Measurements from ENCODE around the gene MCF2L. TPM values are rescaled to one million over a fixed set of nuclear protein-coding genes. Genes with fewer than 3 reads are reported as not detected.

Gene MCF2L
- total and polyA plus RNA-seq, 9 of the 15 experiments (the other 6 are each of a cell fraction or from before 2014, with no cell fraction given): 0.05 to 0.25 (median 0.18) TPM; not detected in 5

DNA sequence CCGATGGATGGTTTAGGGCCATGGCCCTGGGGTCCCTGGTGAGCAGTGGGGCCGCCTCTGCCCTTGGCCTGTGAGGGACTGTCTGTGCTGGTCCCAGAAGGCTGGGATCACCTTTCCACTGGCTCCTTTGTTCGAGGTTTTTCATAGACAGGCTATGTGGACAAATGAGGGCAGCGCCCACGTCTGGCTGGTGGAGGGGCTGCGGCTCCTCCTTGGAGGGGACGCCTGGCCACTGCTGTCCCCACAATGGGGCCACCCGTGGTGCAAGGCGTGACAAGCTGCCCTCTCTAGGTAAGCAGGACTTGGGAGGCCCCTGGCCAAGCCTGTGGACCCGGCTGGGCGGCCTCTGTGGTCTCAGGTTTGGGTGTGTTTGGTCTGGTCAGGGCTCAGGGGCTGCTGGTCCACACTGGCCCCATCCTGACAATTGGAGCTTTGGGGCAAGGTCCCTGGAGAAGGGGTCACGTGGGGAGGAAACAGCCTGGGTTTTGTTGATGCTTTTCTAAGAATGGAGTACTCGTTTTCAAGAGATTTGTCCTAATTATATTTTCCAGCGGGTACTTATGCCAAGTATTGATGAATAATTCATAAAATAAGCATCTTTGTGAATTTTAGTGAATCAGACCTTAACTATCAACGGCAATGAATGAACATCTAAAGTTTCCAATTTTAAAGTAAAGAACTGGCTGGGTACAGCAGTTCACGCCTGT lies 33.3 kb downstream of the MCF2L start:
- Histone ChIP-seq H3K4me1 (replicated peaks in 1 of 2; ENCODE audit: control insufficient read depth in 2 of 2, insufficient read depth in 2 of 2, low read length in 2 of 2) (peaks cover 0 to 3% of the 10 kb centered on the region in 2 experiments; a peak in 2 of 5 replicates), H3K9ac (ENCODE audit: insufficient read depth in 1 of 2, low read depth in 2 of 2, low read length in 2 of 2) (no peak overlapping the region), H4K20me1 (replicated peaks; ENCODE audit: control insufficient read depth, insufficient read depth, low read length) (peaks cover 12% of the 10 kb centered on the region; the same call in 1 of the 2 replicates), H3K27me3 (ENCODE audit: control insufficient read depth in 2 of 2, insufficient read depth in 2 of 2, low read length in 2 of 2) (peaks cover 11 to 74% of the 10 kb centered on the region in 2 experiments), H3K27ac (ENCODE audit: extremely low read depth, low read depth, low read length) (no peak overlapping the region), H2AFZ (ENCODE audit: low read depth, low read length) (no peak overlapping the region), H3K4me2 (ENCODE audit: insufficient read depth, low read length) (no peak overlapping the region), H3K9me3 (replicated peaks; ENCODE audit: control insufficient read depth, insufficient read depth, low read depth, low read length) (no peaks in the 10 kb centered on the region), H3K36me3 (ENCODE audit: control insufficient read depth, insufficient read depth, low read length) (no peaks in the 10 kb centered on the region), H3K9me1 (ENCODE audit: control insufficient read depth, insufficient read depth, low read length) (no peaks in the 10 kb centered on the region), H3K4me3 (no peak overlapping the region), H3K79me2 (ENCODE audit: control insufficient read depth, insufficient read depth, low read length) (no peaks in the 10 kb centered on the region)
- TF ChIP-seq ZNF316 (IDR thresholded peaks at IDR 0.05) (no peak), ZNF766 (CRISPR knock-in tag; conservative IDR thresholded peaks at IDR 0.05) (no peak), STAG1 (CRISPR knock-in tag; IDR thresholded peaks at IDR 0.05; ENCODE audit: borderline replicate concordance) (no peak)
- TF ChIP-seq, protein P1, sequence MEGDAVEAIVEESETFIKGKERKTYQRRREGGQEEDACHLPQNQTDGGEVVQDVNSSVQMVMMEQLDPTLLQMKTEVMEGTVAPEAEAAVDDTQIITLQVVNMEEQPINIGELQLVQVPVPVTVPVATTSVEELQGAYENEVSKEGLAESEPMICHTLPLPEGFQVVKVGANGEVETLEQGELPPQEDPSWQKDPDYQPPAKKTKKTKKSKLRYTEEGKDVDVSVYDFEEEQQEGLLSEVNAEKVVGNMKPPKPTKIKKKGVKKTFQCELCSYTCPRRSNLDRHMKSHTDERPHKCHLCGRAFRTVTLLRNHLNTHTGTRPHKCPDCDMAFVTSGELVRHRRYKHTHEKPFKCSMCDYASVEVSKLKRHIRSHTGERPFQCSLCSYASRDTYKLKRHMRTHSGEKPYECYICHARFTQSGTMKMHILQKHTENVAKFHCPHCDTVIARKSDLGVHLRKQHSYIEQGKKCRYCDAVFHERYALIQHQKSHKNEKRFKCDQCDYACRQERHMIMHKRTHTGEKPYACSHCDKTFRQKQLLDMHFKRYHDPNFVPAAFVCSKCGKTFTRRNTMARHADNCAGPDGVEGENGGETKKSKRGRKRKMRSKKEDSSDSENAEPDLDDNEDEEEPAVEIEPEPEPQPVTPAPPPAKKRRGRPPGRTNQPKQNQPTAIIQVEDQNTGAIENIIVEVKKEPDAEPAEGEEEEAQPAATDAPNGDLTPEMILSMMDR (IDR thresholded peaks at IDR 0.05 in 2 of 3, conservative IDR thresholded peaks at IDR 0.05 in 1 of 3; ENCODE audit: insufficient read depth in 2 of 3, low read depth in 1 of 3, low read length in 3 of 3): peak; percentile 29 to 41 (median 38); a peak in 5 of 6 replicates
- TF ChIP-seq, protein P2, sequence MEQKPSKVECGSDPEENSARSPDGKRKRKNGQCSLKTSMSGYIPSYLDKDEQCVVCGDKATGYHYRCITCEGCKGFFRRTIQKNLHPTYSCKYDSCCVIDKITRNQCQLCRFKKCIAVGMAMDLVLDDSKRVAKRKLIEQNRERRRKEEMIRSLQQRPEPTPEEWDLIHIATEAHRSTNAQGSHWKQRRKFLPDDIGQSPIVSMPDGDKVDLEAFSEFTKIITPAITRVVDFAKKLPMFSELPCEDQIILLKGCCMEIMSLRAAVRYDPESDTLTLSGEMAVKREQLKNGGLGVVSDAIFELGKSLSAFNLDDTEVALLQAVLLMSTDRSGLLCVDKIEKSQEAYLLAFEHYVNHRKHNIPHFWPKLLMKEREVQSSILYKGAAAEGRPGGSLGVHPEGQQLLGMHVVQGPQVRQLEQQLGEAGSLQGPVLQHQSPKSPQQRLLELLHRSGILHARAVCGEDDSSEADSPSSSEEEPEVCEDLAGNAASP (IDR thresholded peaks at IDR 0.05): no peak
- FAIRE-seq (no peak), ATAC-seq (peak; percentile 86), DNase-seq (ENCODE audit: extremely low read depth in 1 of 4, low spot score in 3 of 4) (peak in 3 of 4 experiments; percentile 26 to 35 (median 30))
- 2% methylated on average over 11 of the region's 16 CpGs for WGBS (ENCODE audit: insufficient coverage, low coverage, missing lambda C conversion rate)
- BruUV-seq (replicated peaks): no TSS peak
- CTCF ChIA-PET (ENCODE audit: low intra/inter-chr PET ratio): interaction anchor here (0.6 kb wide), 1 partner anchor 416 kb away, joined by 3 read pairs; no protein-coding TSS in a partner anchor
- intact Hi-C loops (cut with micrococcal nuclease): loop anchor here (10.0 kb wide), 1 partner anchor 48 kb away; no protein-coding TSS in a partner anchor
- in situ Hi-C loops (cut with MboI): no loop called here
- POLR2A ChIA-PET: interaction anchor here (0.6 kb wide), 1 partner anchor 34 kb away, joined by 3 read pairs; no protein-coding TSS in a partner anchor

All from K562 (cell line).